Rectal smooth muscle tissue (tissue), 1 donor: ENCODE data around the gene NDC80.
"Not testable (repeated sequence)": the region's sequence is repeated elsewhere in the genome, so short reads cannot be mapped to it uniquely, and the experiment has no call there.

ENCODE experiments used
- H3K27ac ChIP-seq: one replicate; pipeline ENCODE4 v1.7.0; 2013; ENCODE audit warnings: low read depth, low read length, inconsistent platforms
- H3K27me3 ChIP-seq: one replicate; pipeline ENCODE4 v1.7.0; 2013; ENCODE audit warnings: low read length; ENCODE audit not compliant: control insufficient read depth, insufficient read depth
- H3K36me3 ChIP-seq: one replicate; pipeline ENCODE4 v1.7.0; 2013; ENCODE audit warnings: low read length; ENCODE audit not compliant: control insufficient read depth, insufficient read depth
- H3K4me1 ChIP-seq: one replicate; pipeline ENCODE4 v1.7.0; 2013; ENCODE audit warnings: low read length; ENCODE audit not compliant: control insufficient read depth, insufficient read depth
- H3K4me3 ChIP-seq: one replicate; pipeline ENCODE4 v1.7.0; 2013; ENCODE audit warnings: low read length
- H3K9ac ChIP-seq: one replicate; pipeline ENCODE4 v1.7.0; 2013; ENCODE audit warnings: low read length

The NDC80 gene

GRCh38 chr18:2571200-2572170 is at the start of gene NDC80, which contains the start of gene METTL4:
Gene NDC80, plus strand, starts transcription at chr18:2571557. Its CDS starts 1,429 bp downstream, at chr18:2572986.
Gene METTL4, minus strand, starts transcription at chr18:2571505. Its CDS starts 4,289 bp downstream, at chr18:2567216.
- no peaks in the 10 kb centered on the region for H3K36me3 ChIP-seq
- no peaks in the 10 kb centered on the region for H3K27me3 ChIP-seq
- H3K9ac ChIP-seq: peak within 1 kb of the TSS; percentile 89
- no peaks in the 10 kb centered on the region for H3K4me1 ChIP-seq
- peak within 1 kb of the TSS; percentile 84 for H3K4me3 ChIP-seq
- peak within 1 kb of the TSS; percentile 98 for H3K27ac ChIP-seq

GRCh38 chr18:2522112-2522511 is 49.2 kb upstream of the NDC80 start:
- H3K4me1 ChIP-seq: no peaks in the 10 kb centered on the region
- no peak overlapping the region for H3K9ac ChIP-seq
- H3K27me3 ChIP-seq: no peaks in the 10 kb centered on the region
- H3K27ac ChIP-seq: no peak overlapping the region
- no peaks in the 10 kb centered on the region for H3K36me3 ChIP-seq
- H3K4me3 ChIP-seq: no peak overlapping the region

GRCh38 chr18:2524794-2525198 is 46.6 kb upstream of the NDC80 start:
- H3K9ac ChIP-seq, H3K27me3 ChIP-seq, H3K27ac ChIP-seq, H3K36me3 ChIP-seq, H3K4me1 ChIP-seq, H3K4me3 ChIP-seq: not testable (repeated sequence)

GRCh38 chr18:2526329-2526728 is 45.0 kb upstream of the NDC80 start:
- Histone ChIP-seq H3K27ac (no peak overlapping the region), H3K4me3 (no peak overlapping the region), H3K4me1 (no peaks in the 10 kb centered on the region), H3K9ac (no peak overlapping the region), H3K27me3 (no peaks in the 10 kb centered on the region), H3K36me3 (no peaks in the 10 kb centered on the region)

- no peaks in the 10 kb centered on the region for H3K27me3 ChIP-seq
- H3K4me3 ChIP-seq: no peak overlapping the region
- H3K4me1 ChIP-seq: no peaks in the 10 kb centered on the region
- H3K27ac ChIP-seq: no peak overlapping the region
- no peak overlapping the region for H3K9ac ChIP-seq
- no peaks in the 10 kb centered on the region for H3K36me3 ChIP-seq
Observed at GRCh38 chr18:2529154-2529553, 42.2 kb upstream of the NDC80 start.

GRCh38 chr18:2531751-2532150 is 39.6 kb upstream of the NDC80 start:
- Histone ChIP-seq H3K27ac (no peak overlapping the region), H3K4me1 (no peaks in the 10 kb centered on the region), H3K4me3 (no peak overlapping the region), H3K9ac (no peak overlapping the region), H3K36me3 (no peaks in the 10 kb centered on the region), H3K27me3 (no peaks in the 10 kb centered on the region)

GRCh38 chr18:2532797-2533196 is 38.6 kb upstream of the NDC80 start:
- Histone ChIP-seq H3K27me3 (no peaks in the 10 kb centered on the region), H3K4me1 (no peaks in the 10 kb centered on the region), H3K9ac (no peak overlapping the region), H3K27ac (no peak overlapping the region), H3K4me3 (no peak overlapping the region), H3K36me3 (no peaks in the 10 kb centered on the region)

GRCh38 chr18:2534906-2535305 is 36.5 kb upstream of the NDC80 start:
- Histone ChIP-seq H3K36me3 (no peaks in the 10 kb centered on the region), H3K4me1 (no peaks in the 10 kb centered on the region), H3K27me3 (no peaks in the 10 kb centered on the region), H3K9ac (no peak overlapping the region), H3K27ac (no peak overlapping the region), H3K4me3 (no peak overlapping the region)

- no peaks in the 10 kb centered on the region for H3K27me3 ChIP-seq
- no peak overlapping the region for H3K9ac ChIP-seq
- H3K4me3 ChIP-seq: no peak overlapping the region
- H3K36me3 ChIP-seq: no peaks in the 10 kb centered on the region
- no peaks in the 10 kb centered on the region for H3K4me1 ChIP-seq
- no peak overlapping the region for H3K27ac ChIP-seq
Observed at GRCh38 chr18:2535419-2535910, 35.9 kb upstream of the NDC80 start.

- Histone ChIP-seq H3K27ac (no peak overlapping the region), H3K4me1 (no peaks in the 10 kb centered on the region), H3K27me3 (no peaks in the 10 kb centered on the region), H3K4me3 (no peak overlapping the region), H3K36me3 (no peaks in the 10 kb centered on the region), H3K9ac (no peak overlapping the region)
Observed at GRCh38 chr18:2536063-2536462, 35.3 kb upstream of the NDC80 start.

GRCh38 chr18:2536493-2536892 is 34.9 kb upstream of the NDC80 start:
- no peaks in the 10 kb centered on the region for H3K36me3 ChIP-seq
- H3K27me3 ChIP-seq: no peaks in the 10 kb centered on the region
- H3K27ac ChIP-seq: no peak overlapping the region
- no peaks in the 10 kb centered on the region for H3K4me1 ChIP-seq
- H3K4me3 ChIP-seq: no peak overlapping the region
- no peak overlapping the region for H3K9ac ChIP-seq

GRCh38 chr18:2537296-2537695 is 34.1 kb upstream of the NDC80 start:
- Histone ChIP-seq H3K9ac (no peak overlapping the region), H3K27ac (no peak overlapping the region), H3K4me1 (no peaks in the 10 kb centered on the region), H3K27me3 (no peaks in the 10 kb centered on the region), H3K4me3 (no peak overlapping the region), H3K36me3 (no peaks in the 10 kb centered on the region)

- no peaks in the 10 kb centered on the region for H3K4me1 ChIP-seq
- H3K36me3 ChIP-seq: no peaks in the 10 kb centered on the region
- H3K4me3 ChIP-seq: no peak overlapping the region
- no peak overlapping the region for H3K9ac ChIP-seq
- H3K27ac ChIP-seq: no peak overlapping the region
- H3K27me3 ChIP-seq: no peaks in the 10 kb centered on the region
Observed at GRCh38 chr18:2538236-2538635, 33.1 kb upstream of the NDC80 start.
